GM21360 (cell line): ENCODE data around the gene FBXL7.

Experiments
- ATAC-seq: cut with Tn5 transposase; IDR thresholded peaks from one replicate; pipeline ENCODE4 v1.9.1; 2021; ENCODE audit warnings: mild to moderate bottlenecking, moderate library complexity; ENCODE audit not compliant: unreplicated experiment

Gene FBXL7

DNA sequence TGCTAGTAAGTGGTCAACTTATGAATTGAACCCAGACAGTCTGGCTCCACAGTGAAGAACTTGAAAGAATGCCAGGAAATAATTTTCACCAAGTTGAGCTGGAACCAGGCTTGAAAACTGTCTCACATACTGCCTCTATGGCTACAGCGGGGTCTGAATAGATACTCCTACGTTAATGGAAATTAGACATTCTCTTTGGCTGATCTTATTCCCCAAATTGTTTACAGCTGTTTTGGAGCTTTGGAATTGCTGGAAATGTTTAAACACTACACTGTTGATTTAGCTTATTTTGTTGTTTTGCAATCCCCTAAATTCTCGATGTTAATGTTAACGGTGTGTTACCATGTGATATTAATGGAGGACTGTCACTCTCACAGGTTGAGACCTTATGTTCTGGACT, 146.4 kb downstream of the FBXL7 start:
- ATAC-seq: no peak

DNA sequence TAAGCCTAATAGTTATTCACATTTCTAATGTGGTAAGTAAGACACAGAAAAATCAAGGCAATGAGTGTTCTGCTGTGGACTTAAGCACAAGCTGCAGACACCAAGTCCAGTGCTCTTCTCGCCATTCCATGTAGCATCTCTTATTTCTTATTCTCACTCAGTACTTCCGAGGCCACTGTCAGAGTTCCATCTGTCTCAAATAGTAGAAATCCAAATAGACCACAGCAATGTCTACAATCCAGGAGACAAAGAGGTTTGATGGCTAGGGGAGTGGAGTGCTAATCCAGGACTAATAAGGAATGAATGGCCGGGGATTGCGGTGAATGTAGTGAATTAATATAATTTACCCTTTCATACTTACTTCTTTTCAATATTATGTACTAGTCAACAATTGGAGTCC, 147.3 kb downstream of the FBXL7 start:
- ATAC-seq: no peak

DNA sequence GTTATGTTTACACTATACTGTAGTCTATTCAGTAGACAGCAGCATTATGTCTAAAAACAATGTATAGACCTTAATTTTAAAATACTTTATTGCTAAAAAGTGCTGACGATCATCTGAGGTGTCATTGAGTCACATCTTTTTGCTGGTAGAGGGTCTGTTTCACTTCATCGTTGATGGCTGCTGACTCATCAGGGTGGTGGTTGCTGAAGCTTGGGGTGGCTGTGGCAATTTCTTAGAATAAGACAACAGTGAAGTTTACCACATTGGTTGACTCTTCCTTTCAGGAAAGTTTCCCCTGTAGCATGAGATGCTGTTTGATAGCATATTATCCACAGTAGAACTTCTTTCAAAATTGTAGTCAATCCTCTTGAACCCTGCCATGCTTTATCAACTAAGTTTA, 150.3 kb downstream of the FBXL7 start:
- ATAC-seq: no peak

DNA sequence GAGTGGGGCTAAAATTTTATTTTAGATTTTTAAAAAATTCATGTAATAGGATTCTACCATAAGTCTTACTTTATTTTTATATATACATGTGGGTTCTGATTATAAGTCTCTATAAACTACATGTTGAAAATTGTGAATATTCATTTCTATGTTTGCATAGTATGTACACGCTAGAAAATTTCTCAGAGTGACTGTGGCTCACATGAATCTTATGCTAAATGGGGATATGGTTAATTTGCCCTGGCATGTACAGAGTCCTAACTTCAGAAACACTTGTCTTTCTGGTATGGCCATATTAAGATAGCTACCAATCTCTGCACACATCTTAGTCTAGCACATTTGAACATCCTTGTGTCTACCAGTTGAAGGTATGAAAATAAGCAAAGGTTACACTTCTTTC, 154.8 kb downstream of the FBXL7 start:
- no peak for ATAC-seq

- no peak for ATAC-seq
Measured at GRCh38 chr5:15655683-15656082, 155.7 kb downstream of the FBXL7 start.

GRCh38 chr5:15664961-15665360, 165.0 kb downstream of the FBXL7 start:
- no peak for ATAC-seq

DNA sequence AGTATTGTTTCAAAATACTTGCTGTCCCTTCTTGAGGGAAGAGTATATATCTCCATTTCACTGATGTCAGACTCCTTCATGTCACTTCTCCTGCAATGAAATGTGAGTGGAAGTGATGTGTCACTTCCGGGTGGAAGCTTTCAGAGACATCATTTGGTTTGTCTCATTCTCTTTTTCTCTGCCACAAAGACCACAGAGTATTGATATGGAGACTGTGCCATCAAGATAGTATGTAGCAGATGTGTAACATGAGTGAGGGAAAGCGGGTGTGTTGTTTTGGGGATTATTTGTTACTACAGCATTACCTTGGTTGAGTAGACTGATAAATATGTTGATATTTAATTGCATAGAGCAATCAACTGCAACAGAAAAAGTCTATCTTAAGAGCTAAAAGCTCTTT, 169.8 kb downstream of the FBXL7 start:
- ATAC-seq: no peak

- ATAC-seq: no peak
Measured at GRCh38 chr5:15674716-15675115, 174.7 kb downstream of the FBXL7 start.

DNA sequence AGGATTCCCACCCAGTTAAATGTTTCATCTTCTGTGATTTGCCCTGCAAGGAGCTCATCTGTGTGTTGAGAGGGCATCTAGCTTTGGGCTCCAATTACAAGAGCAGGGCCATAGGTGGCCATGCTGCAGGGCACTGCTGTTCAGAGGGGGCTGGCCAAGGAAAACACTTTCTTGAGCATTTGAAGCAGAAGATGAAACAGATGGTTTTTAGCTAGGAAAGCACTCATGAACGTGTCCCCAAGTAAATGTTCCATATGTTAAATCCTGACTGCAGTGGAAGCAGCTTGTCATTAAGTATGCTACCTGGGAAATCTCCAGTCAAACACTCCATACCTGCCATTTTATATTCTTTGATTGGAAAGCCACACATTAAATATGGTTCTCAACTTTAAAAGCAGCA, 176.6 kb downstream of the FBXL7 start:
- ATAC-seq: no peak

DNA sequence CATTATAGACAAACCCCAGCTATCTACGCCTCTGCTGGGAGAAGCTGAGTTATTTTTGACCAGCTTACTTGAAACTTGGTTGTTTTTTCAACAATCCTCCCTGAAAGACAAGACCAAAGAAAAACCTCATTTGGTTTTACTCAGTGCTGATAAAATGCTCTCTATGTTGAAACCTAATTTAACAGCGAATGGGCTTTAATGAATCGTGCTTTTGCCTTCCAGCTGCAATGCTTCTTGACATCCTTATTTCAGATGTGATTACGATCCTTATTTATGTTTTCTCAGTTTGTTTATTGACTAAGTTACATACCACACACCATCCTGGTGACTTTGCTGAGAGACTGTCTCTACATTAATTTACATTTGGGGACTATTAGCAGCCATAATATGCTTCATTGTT, 179.2 kb downstream of the FBXL7 start:
- no peak for ATAC-seq

DNA sequence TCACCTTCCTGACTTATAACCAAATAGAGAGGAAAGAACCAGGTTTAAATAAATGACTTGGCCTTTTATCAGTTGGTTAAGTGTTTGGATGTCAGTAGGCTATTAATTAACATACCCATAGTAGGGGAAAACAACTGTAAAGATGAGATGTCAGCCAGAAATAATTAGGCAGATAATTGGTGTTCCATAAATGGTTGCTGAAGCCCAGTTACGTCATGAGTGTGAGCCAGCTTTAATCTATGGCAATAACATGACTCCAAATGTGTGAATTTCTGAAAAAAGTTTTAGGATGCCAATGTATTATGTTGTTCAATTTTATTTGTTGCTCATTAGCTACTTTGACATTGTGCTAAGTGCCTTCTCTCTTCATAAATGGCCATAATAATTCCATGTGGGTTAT, 180.5 kb downstream of the FBXL7 start:
- no peak for ATAC-seq

- ATAC-seq: no peak
Measured at GRCh38 chr5:15682122-15682521, 182.1 kb downstream of the FBXL7 start.

DNA sequence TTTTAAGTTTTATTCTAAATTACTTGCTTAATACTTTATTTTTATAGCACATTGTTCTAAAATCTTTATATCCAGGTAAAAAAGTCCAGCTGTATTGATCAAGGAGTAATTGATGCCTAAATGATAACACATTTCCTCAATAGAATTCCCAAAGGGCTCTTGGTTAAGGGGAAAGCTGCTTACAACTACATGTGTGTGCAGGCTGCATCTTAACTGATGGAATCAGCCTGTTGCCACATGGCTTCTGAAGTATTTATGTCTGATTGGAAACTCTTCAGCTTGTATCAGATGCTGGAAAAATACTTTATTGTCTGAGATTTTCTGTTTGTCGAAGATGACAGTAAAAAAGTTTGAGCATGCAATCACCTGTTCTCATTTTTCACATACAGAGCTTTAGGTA, 182.6 kb downstream of the FBXL7 start:
- no peak for ATAC-seq

GRCh38 chr5:15683332-15683731, 183.4 kb downstream of the FBXL7 start:
- no peak for ATAC-seq

- ATAC-seq: no peak
Measured at GRCh38 chr5:15687401-15687800, 187.4 kb downstream of the FBXL7 start.

DNA sequence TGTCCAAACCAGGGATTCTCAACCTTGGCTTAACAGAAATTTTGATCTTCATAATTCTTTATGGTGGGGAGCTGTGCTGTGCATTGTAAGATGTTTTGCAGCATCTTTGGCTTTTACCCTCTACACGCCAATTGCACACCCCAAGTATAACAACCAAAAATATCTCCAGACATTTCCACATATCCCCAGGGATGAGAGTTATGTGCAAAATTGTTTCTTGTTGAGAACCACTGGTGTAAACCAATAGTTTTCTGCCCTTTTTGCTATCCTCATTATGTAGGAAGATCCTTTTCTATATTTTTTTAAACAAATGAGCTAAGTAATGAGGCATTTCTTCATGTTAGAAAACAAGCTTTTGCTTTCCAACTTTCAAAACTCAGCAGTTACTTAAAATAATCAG, 189.9 kb downstream of the FBXL7 start:
- ATAC-seq: no peak

DNA sequence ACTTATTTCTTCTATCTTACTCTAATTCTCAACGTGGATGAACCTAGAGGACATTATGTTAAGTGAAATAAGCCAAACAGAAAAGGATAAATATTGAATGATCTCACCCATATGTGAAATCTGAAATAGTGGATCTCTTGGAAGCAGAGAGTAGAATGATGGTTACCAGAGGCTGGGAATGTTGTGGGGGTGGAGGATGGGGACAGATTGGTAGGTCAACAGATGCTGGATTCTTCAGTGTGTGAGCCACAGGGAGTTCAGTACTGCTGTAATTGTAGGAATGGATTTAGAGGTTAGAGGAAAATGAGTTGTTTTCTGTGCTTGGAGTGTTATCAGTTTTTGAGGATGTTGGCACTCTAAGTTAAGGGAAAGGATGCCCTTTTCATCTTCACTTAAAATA, 190.6 kb downstream of the FBXL7 start:
- ATAC-seq: no peak

- no peak for ATAC-seq
Measured at GRCh38 chr5:15691521-15691920, 191.5 kb downstream of the FBXL7 start.

DNA sequence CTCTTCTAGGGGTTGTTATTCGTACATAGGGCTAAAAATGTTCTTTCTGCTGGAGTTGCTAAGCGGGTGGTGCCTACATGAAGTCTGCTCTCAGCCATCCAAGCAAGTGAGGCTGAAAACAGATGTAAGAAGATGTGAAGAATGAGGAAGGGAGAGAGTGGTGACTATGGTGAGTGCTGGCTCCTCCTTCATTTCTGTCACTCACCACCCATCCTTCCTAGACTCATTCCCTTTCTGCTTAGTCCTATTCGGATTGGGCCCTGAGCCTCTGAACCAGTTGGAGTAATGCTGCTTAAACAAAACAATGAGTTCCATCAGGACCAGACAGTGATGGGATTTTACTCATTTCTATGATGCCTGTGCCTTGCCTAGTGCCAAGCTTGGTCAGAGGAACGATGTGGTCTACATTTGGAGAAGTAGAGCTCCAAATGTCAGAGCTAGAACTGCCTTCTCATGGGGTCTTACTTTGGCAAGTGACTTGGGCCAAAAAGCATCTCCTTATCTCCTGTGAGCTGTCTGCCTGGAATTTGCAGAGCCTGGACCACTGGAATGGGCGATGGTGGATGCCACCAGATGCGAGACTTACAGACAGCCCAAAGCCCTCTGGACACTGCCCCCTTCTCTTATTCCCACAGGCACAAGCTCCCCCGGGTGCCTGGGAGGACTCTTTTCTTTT, 192.9 kb downstream of the FBXL7 start:
- ATAC-seq: no peak

- no peak for ATAC-seq
Measured at GRCh38 chr5:15693382-15693728, 193.4 kb downstream of the FBXL7 start.

- no peak for ATAC-seq
Measured at GRCh38 chr5:15693933-15694332, 194.0 kb downstream of the FBXL7 start.

DNA sequence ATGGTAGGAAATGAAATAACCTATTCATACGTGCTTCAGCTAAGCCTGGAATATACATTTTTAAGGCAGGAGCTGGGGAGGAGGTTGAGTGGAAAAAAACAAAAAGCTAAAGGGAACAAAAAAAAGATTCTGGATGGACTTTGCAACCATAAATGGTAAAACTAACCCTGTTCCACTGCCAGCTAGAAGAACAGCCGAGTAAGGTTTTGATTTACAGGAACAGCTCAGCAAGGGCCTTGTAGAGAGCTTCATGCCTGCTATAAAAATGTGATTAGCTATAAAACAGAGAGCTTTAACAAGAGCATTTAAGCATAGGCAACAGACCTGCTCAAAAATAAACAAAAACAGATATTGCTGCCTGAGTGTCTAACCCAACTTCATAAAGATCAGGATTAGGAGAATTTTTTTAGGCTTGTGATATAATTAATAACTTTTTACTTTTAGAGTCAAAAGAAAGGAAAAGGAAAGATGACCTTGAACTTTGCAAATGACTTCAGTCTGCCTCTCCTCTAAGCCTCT, 194.8 kb downstream of the FBXL7 start:
- ATAC-seq: no peak

DNA sequence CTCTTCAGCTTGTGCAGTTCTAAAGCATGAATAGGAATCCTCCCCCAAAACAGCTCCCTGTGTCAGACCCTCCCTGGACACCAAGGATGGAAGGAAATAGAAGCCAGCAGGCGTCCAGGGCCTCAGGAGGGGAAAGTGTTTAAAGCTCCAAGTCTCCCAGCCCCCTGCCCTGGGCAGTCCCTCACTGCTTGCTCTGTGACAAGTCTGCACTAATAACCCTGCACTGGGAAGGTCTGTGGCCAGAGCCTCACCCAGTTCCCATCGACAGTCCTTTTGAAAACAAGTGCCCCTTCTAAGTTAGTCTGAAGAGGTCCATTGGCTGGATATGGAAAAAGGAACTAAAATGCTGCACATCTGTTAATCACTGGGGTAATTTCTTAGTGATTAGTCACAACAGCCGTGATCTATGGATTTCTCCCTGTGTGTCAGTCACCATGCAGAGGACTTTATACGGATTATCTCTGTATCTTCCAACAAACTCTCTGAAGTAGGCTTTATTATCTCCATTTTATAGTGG, 195.3 kb downstream of the FBXL7 start:
- ATAC-seq: no peak
